Progenitor cell of endocrine pancreas (in vitro differentiated cells): Measurements from ENCODE around the gene COMMD7. TPM values are rescaled to one million over a fixed set of nuclear protein-coding genes. Genes with fewer than 3 reads are reported as not detected.

Experiments used
- DNase-seq: peaks from one replicate; pipeline ENCODE4 v3.0.0; 2021; ENCODE audit warnings: low spot score; ENCODE audit not compliant: unreplicated experiment
- H3K27ac Mint-ChIP-seq: 2 replicates; pipeline ENCODE4 v1.8.0; 2021; ENCODE audit warnings: mild to moderate bottlenecking, moderate library complexity, mixed read lengths
- H3K27me3 Mint-ChIP-seq: 2 replicates; pipeline ENCODE4 v1.8.0; 2021; ENCODE audit warnings: mixed read lengths
- H3K36me3 Mint-ChIP-seq: 2 replicates; pipeline ENCODE4 v1.8.0; 2022; ENCODE audit warnings: mixed read lengths; ENCODE audit not compliant: insufficient read depth
- H3K4me1 Mint-ChIP-seq: 2 replicates; pipeline ENCODE4 v1.8.0; 2021; ENCODE audit warnings: low read depth, mixed read lengths
- H3K4me3 Mint-ChIP-seq: 2 replicates; pipeline ENCODE4 v1.8.0; 2021; ENCODE audit warnings: low read depth, mild to moderate bottlenecking, moderate library complexity, mixed read lengths
- H3K9me3 Mint-ChIP-seq: 2 replicates; pipeline ENCODE4 v1.8.0; 2021; ENCODE audit warnings: low read depth, mixed read lengths
- total RNA-seq: library from RNA; stranded (reverse); gene quantifications from 2 replicates; pipeline ENCODE4 v1.2.1, GENCODE V29; 2021
- TF ChIP-seq, protein P1 (sequence below): fragments of 200-600 bp; sonication (generic); IDR thresholded peaks from one replicate; pipeline ENCODE4 v1.5.0; 2021; ENCODE audit warnings: antibody characterized with exemption, mild to moderate bottlenecking; ENCODE audit not compliant: unreplicated experiment

The COMMD7 gene
- total RNA-seq, 1 donor from 2014 or later: 70.1 TPM

DNA sequence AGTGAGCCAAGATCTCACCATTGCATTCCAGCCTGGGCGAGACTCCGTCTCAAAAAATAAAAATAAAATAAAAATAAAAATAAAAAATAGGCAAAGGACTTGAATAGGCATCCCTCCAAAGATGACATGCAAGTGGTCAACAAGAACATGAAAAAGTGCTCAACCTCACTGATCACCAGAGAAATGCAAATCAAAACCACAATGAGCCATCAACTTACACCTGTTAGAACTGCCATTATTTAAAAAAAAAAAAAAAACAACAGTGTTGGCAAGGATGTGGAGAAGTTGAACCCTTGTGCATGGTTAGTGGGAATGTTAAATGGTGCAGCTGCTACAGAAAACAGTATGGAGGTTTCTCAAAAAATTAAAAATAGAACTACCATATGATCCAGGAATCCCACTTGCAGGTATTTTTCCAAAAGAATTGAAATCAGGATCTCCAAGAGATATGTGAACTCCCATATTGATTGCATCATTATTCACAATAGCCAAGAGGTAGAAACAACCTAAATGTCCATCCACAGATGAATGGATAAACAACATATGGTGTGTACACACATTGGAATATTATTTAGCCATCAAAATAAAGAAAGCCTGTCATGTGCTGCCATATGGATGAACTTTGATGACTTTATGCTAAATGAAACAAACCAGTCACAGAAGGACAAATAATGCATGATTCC lies 72.4 kb downstream of the COMMD7 start:
- Mint-ChIP-seq H3K4me3 (no peak overlapping the region), H3K36me3 (no peaks in the 10 kb centered on the region), H3K27me3 (peaks cover 3% of the 10 kb centered on the region), H3K9me3 (no peaks in the 10 kb centered on the region), H3K27ac (no peak overlapping the region), H3K4me1 (no peaks in the 10 kb centered on the region)
- TF ChIP-seq, protein P1, sequence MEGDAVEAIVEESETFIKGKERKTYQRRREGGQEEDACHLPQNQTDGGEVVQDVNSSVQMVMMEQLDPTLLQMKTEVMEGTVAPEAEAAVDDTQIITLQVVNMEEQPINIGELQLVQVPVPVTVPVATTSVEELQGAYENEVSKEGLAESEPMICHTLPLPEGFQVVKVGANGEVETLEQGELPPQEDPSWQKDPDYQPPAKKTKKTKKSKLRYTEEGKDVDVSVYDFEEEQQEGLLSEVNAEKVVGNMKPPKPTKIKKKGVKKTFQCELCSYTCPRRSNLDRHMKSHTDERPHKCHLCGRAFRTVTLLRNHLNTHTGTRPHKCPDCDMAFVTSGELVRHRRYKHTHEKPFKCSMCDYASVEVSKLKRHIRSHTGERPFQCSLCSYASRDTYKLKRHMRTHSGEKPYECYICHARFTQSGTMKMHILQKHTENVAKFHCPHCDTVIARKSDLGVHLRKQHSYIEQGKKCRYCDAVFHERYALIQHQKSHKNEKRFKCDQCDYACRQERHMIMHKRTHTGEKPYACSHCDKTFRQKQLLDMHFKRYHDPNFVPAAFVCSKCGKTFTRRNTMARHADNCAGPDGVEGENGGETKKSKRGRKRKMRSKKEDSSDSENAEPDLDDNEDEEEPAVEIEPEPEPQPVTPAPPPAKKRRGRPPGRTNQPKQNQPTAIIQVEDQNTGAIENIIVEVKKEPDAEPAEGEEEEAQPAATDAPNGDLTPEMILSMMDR: no peak
- DNase-seq: no peak

DNA sequence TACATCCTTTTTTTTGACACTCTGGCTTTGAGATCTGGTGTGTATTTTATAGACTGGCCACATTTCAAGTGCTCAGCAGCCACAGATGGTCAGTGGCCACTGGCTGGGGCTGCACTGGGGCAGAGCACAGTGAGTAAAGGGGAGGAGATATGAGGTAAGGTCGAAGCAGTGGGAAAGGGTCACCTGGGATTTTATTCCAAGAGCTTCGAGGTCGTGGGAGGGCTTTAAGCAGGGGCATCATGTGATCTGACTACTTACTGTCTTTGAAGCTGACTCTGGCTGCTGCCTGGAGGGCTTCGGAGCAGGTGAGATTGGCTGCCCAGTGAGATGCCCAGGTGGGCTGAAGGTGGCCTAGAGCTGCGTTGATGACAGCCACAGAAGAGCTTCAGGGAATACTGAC lies 76.2 kb downstream of the COMMD7 start:
- H3K9me3 Mint-ChIP-seq: no peaks in the 10 kb centered on the region
- DNase-seq: no peak
- no peaks in the 10 kb centered on the region for H3K36me3 Mint-ChIP-seq
- no peaks in the 10 kb centered on the region for H3K27me3 Mint-ChIP-seq
- H3K4me3 Mint-ChIP-seq: no peak overlapping the region
- TF ChIP-seq, protein P1: no peak
- peaks cover 6% of the 10 kb centered on the region for H3K4me1 Mint-ChIP-seq
- no peak overlapping the region for H3K27ac Mint-ChIP-seq

DNA sequence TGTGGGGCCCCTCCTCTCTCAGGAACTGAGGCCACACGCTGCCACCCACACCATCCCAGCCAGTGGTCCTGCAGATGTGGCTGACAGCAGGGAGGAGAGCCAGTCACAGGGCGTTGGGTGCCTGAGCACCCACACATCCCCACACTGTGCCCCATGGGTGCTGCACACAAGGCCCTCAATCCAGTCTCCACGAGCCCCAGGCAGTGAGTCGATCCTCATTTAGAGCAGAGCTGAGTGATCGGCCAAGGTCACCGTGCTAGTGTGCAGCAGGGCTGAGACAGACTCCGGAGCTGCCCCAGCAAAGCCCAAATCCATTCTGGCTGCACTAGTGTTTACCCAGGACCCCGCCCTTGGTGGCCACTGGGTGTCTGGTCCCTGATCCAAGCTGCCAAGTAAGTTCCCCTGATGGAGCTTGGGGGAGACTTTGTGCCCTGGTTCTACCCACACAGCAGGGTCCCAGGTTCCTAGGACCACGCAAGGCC lies 78.5 kb downstream of the COMMD7 start:
- Mint-ChIP-seq H3K36me3 (no peaks in the 10 kb centered on the region), H3K4me1 (peaks cover 6% of the 10 kb centered on the region), H3K4me3 (no peak overlapping the region), H3K27me3 (no peaks in the 10 kb centered on the region), H3K9me3 (no peaks in the 10 kb centered on the region), H3K27ac (no peak overlapping the region)
- DNase-seq: no peak
- TF ChIP-seq, protein P1: no peak

DNA sequence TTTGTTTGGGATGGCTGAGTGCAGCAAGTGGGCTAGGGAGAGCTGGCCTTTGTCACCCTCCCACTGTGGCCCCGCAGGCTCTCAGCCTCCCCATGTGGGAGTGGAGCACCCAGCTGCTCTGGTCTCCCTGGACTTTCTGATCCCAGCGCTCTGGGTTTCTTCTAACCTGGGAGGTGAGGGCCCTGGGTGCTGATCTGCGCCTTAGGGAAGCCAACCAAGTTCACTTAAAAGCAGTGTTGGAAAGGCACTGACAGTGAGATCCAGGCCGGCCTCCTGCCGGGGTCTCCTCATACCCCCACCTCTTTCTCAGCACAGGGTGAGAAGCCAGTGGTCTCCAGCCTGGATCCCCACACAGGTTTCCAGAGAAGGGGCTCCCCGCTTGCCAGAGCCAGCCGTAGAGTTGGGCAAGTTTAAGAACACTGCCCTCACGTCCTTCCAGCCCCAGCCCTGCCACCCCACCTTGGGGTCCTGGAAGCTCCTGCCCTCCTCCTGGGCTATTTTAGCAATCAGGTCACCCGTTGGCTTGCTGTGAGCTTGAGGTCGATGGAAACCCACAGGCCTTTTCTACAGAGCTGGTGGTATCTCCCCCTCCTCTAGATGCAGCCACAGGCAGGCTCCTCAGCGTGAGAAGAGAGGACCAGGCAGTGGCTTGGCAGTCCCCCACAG lies 79.1 kb downstream of the COMMD7 start:
- H3K27me3 Mint-ChIP-seq: no peaks in the 10 kb centered on the region
- DNase-seq: no peak
- H3K27ac Mint-ChIP-seq: no peak overlapping the region
- H3K4me1 Mint-ChIP-seq: peaks cover 6% of the 10 kb centered on the region
- H3K36me3 Mint-ChIP-seq: no peaks in the 10 kb centered on the region
- TF ChIP-seq, protein P1: no peak
- H3K9me3 Mint-ChIP-seq: no peaks in the 10 kb centered on the region
- H3K4me3 Mint-ChIP-seq: no peak overlapping the region

DNA sequence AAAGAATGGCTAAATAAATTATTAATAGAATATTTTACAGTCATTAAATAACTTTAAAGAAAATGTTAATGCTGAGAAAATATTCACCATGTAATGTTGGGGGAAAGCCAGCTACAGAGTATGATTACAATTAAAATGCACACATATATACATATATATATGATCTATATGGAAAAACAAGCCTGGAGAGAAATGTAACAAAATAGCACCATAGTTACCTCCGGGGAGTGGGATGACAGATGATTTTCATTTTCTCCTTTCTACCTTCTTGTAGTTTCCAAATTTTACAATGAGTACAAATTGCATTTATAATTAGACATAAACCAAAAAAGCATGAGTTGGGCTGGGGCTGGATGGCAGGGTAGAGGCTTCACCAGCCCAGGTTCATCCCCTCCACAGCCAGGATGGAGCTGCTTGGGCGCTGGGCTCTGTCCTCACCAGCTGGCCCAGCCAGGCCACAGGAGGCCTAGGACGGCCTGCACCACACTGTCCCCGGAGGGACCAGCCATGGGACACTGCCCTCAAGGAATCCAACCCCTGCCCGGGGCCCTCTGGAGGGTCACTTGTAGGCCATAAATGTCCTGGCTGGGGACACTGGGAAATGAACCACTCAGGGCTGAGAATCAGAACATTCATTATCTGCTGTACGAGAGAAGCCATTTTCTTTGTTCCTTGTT lies 79.8 kb downstream of the COMMD7 start:
- Mint-ChIP-seq H3K27me3 (no peaks in the 10 kb centered on the region), H3K4me1 (peaks cover 6% of the 10 kb centered on the region)
- no peak for DNase-seq

More for the DNA sequence above, 79.8 kb downstream of the COMMD7 start:
- TF ChIP-seq, protein P1: no peak
- no peak overlapping the region for H3K27ac Mint-ChIP-seq
- no peak overlapping the region for H3K4me3 Mint-ChIP-seq
- H3K36me3 Mint-ChIP-seq: no peaks in the 10 kb centered on the region
- H3K9me3 Mint-ChIP-seq: no peaks in the 10 kb centered on the region
